ENCODE data around the gene ARHGEF38.

DNA sequence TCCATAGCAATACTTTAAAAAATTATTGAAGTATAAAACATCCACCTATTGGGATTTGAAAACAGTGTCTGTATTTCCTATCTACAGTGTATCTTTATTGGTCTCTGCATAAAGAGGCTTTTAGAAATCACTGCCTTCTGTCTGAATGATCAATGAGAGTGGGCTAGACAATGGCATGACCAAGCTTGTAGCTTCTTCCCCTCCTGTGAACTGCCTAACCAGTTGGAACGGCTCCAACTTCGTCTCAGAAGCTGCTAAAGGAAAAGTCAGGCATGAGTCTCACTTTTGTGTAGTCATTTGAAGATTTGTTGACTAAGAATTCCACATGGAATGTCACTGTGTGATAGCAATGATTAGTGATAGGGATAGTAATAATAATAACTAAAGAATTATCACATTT, 91.8 kb downstream of the ARHGEF38 start:
- TF ChIP-seq POLR2A (IDR thresholded peaks at IDR 0.05) (no peak), CTCF (IDR thresholded peaks at IDR 0.05) (no peak)

All from heart left ventricle (tissue), 13 donors.